ENCODE results near the gene ITGA8. TPM values are rescaled to one million over a fixed set of nuclear protein-coding genes. Genes with fewer than 3 reads are reported as not detected.

The ITGA8 gene
- total RNA-seq, 1 donor from 2014 or later, result 0.13 TPM

DNA sequence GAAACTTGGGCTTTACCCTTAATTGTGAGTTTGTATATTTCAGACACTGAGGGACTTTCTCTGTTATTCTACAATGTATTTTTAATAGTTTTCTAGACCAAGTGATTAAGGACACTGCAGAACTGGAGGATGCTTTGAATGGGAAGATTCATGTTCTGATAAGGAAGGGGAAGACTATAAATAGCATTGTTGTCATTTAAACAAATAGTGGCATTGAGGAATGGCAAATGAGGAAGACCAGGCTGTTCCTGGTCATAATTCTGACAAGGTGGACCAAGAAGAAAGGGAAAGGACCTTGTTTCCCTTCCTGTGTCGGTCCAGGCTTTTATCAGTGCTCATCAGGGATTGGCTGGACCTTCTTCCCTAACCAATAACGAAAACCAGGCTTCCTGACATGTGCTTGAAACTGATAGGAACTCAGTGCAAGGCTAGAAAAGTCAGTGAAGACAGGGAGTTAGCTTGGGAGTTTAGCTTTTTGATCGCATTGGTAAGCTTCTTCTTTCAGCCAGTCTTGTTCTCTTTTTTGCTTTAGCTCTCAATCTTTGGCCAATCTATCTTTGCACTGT, 116.2 kb downstream of the ITGA8 start:
- Histone ChIP-seq H3K27me3 (ENCODE audit: control insufficient read depth, insufficient read depth, low read length) (no peaks in the 10 kb centered on the region), H3K36me3 (ENCODE audit: control insufficient read depth, insufficient read depth, low read length) (no peaks in the 10 kb centered on the region), H3K4me3 (ENCODE audit: low read depth, low read length) (no peak overlapping the region)
- TF ChIP-seq, protein P1, sequence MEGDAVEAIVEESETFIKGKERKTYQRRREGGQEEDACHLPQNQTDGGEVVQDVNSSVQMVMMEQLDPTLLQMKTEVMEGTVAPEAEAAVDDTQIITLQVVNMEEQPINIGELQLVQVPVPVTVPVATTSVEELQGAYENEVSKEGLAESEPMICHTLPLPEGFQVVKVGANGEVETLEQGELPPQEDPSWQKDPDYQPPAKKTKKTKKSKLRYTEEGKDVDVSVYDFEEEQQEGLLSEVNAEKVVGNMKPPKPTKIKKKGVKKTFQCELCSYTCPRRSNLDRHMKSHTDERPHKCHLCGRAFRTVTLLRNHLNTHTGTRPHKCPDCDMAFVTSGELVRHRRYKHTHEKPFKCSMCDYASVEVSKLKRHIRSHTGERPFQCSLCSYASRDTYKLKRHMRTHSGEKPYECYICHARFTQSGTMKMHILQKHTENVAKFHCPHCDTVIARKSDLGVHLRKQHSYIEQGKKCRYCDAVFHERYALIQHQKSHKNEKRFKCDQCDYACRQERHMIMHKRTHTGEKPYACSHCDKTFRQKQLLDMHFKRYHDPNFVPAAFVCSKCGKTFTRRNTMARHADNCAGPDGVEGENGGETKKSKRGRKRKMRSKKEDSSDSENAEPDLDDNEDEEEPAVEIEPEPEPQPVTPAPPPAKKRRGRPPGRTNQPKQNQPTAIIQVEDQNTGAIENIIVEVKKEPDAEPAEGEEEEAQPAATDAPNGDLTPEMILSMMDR (IDR thresholded peaks at IDR 0.05; ENCODE audit: insufficient read depth, low read length, poor library complexity, severe bottlenecking), result no peak
- no peak for DNase-seq (ENCODE audit: low read depth)

DNA sequence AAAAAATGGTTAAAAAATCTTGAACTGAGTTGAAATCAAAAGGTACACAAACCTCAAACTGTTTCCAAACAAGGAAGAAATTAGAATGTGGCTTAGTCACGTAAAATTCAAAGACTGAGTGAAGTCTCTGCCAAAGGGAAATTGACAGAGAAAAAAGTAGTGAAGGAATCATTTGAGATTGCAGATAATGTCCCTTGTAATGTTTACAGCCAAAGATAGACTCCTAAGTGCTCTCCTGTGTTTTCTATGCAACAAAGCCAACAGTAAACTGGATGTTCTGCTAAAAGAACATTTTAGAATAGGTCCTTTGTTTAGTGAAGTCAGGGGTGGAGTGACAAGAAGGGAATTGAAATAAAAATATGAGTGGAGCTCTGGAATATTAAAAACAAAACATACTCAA, 117.9 kb downstream of the ITGA8 start:
- TF ChIP-seq, protein P1 (IDR thresholded peaks at IDR 0.05; ENCODE audit: insufficient read depth, low read length, poor library complexity, severe bottlenecking), result no peak
- no peak overlapping the region for H3K4me3 ChIP-seq (ENCODE audit: low read depth, low read length)
- H3K36me3 ChIP-seq (ENCODE audit: control insufficient read depth, insufficient read depth, low read length), result no peaks in the 10 kb centered on the region
- no peaks in the 10 kb centered on the region for H3K27me3 ChIP-seq (ENCODE audit: control insufficient read depth, insufficient read depth, low read length)
- DNase-seq (ENCODE audit: low read depth), result no peak

DNA sequence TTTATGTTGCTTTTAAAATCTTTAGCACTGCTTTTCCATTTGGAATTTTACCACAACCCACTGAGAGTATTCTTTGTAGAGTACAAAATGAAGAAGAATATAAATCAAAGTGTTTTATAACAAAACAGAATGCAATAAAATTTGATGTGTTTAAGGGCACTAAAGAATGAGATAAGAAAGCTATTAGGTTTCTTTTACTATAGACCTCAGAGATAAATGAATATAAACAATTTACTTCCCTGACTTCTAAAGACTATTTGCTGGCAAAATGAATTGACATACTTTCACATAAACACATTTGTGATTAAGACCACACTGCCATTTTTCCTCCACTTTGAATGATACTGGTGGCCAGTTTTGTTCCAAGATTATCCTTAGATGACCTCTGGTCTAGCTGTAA, 124.5 kb downstream of the ITGA8 start:
- Histone ChIP-seq H3K27me3 (ENCODE audit: control insufficient read depth, insufficient read depth, low read length) (no peaks in the 10 kb centered on the region), H3K36me3 (ENCODE audit: control insufficient read depth, insufficient read depth, low read length) (no peaks in the 10 kb centered on the region), H3K4me3 (ENCODE audit: low read depth, low read length) (no peak overlapping the region)
- no peak for DNase-seq (ENCODE audit: low read depth)
- TF ChIP-seq, protein P1 (IDR thresholded peaks at IDR 0.05; ENCODE audit: insufficient read depth, low read length, poor library complexity, severe bottlenecking), result no peak

DNA sequence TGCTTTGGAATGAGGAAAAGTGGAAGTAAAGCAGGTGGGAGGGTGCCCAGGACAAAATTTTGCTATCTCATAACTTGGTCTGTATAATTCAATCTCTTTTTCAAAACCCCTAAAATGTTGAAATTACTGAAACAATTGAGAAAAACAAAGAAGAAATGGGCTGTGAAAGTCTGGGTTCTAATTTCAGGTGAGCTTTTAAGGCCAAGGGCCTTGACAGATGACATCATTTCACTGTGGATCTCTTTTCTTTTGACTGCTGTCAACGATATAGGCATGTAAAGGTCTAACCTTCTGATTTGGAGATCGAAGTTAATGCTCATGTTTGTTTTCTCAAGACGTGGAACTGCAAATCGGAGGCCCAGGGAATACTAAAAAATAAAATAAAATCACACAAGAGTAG, 127.8 kb downstream of the ITGA8 start:
- H3K4me3 ChIP-seq (ENCODE audit: low read depth, low read length), result no peak overlapping the region
- TF ChIP-seq, protein P1 (IDR thresholded peaks at IDR 0.05; ENCODE audit: insufficient read depth, low read length, poor library complexity, severe bottlenecking), result no peak
- no peaks in the 10 kb centered on the region for H3K27me3 ChIP-seq (ENCODE audit: control insufficient read depth, insufficient read depth, low read length)
- no peak for DNase-seq (ENCODE audit: low read depth)
- H3K36me3 ChIP-seq (ENCODE audit: control insufficient read depth, insufficient read depth, low read length), result no peaks in the 10 kb centered on the region

DNA sequence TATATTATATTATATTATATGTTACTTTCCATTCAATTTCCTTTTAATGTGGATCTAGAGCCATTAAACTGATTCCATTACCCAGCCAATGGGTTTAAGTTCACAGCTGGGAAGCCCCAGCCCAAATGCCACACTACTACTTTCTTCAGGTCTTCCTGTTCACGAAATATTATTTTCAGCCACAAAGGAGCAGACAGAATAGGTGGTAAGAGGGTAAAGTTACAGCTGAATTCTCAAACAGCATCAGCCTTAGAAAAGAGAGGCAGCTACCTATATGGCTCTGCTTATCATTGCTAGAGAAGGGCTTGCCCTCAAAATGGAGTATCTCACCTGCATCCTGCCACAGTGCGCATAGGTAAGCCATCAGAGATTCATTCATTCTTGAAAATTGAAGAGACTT, 128.3 kb downstream of the ITGA8 start:
- H3K4me3 ChIP-seq (ENCODE audit: low read depth, low read length), result no peak overlapping the region
- DNase-seq (ENCODE audit: low read depth), result no peak
- TF ChIP-seq, protein P1 (IDR thresholded peaks at IDR 0.05; ENCODE audit: insufficient read depth, low read length, poor library complexity, severe bottlenecking), result no peak
- H3K36me3 ChIP-seq (ENCODE audit: control insufficient read depth, insufficient read depth, low read length), result no peaks in the 10 kb centered on the region
- no peaks in the 10 kb centered on the region for H3K27me3 ChIP-seq (ENCODE audit: control insufficient read depth, insufficient read depth, low read length)

All from kidney epithelial cell (primary cell).